OCI-LY3 (cell line): ENCODE data around the gene MCC.

ENCODE experiments used
- H2AFZ ChIP-seq: fragments of 200-600, 300-600 bp; shearing (Covaris generic); 2 replicates; pipeline ENCODE4 v1.6.0; 2014; ENCODE audit warnings: antibody characterized with exemption, low read depth, low read length
- H3K27ac ChIP-seq: fragments of 200-600, 300-600 bp; sonication (generic); 2 replicates; pipeline ENCODE4 v1.5.1; 2014; ENCODE audit warnings: mild to moderate bottlenecking, low read length, moderate library complexity, mixed read lengths
- H3K27me3 ChIP-seq: fragments of 200-600, 300-600 bp; sonication (generic); 2 replicates; pipeline ENCODE4 v1.6.1; 2014; ENCODE audit warnings: low read depth, low read length, mixed read lengths
- H3K36me3 ChIP-seq: fragments of 200-600, 300-600 bp; sonication (generic); replicated peaks from 2 replicates; pipeline ENCODE3; 2014; ENCODE audit warnings: low read depth, low read length, mixed read lengths
- H3K4me1 ChIP-seq: fragments of 300-600, 200-600 bp; sonication (generic); 2 replicates; pipeline ENCODE4 v1.6.1; 2014; ENCODE audit warnings: low read length, mixed read lengths
- H3K4me2 ChIP-seq: fragments of 200-600, 300-600 bp; sonication (generic); 2 replicates; pipeline ENCODE4 v1.6.1; 2014; ENCODE audit warnings: low read length, mixed read lengths
- H3K4me3 ChIP-seq: fragments of 300-600, 200-600 bp; sonication (generic); 2 replicates; pipeline ENCODE4 v1.5.1; 2014; ENCODE audit warnings: antibody characterized with exemption, mild to moderate bottlenecking, low read length, moderate library complexity
- H3K79me2 ChIP-seq: fragments of 300-600, 200-600 bp; shearing (Covaris generic); 2 replicates; pipeline ENCODE4 v1.6.1; 2014; ENCODE audit warnings: mild to moderate bottlenecking, low read length, mixed read lengths
- H3K9ac ChIP-seq: fragments of 300-600, 200-600 bp; shearing (Covaris generic); 2 replicates; pipeline ENCODE4 v1.6.0; 2014; ENCODE audit warnings: mild to moderate bottlenecking, low read length, moderate library complexity
- H3K9me3 ChIP-seq: fragments of 200-600, 300-600 bp; shearing (Covaris generic); 2 replicates; pipeline ENCODE4 v1.6.1; 2014; ENCODE audit warnings: low read length, mixed read lengths; ENCODE audit not compliant: insufficient read depth
- H4K20me1 ChIP-seq: fragments of 200-600, 300-600 bp; sonication (generic); 2 replicates; pipeline ENCODE4 v1.6.1; 2016; ENCODE audit warnings: low read length, mixed read lengths; ENCODE audit not compliant: insufficient read depth
- EZH2phosphoT487 ChIP-seq: fragments of 200-600 bp; shearing (Covaris generic); IDR thresholded peaks from 2 replicates; pipeline ENCODE4 v1.6.1; 2018; ENCODE audit warnings: antibody characterized with exemption, mixed run types, low read depth
- TF ChIP-seq, protein P1 (sequence below): fragments of 200-600, 300-600 bp; sonication (generic); IDR thresholded peaks from 2 replicates; pipeline ENCODE4 v1.5.1; 2014; ENCODE audit warnings: antibody characterized with exemption, low read length, low read depth

MCC gene

DNA sequence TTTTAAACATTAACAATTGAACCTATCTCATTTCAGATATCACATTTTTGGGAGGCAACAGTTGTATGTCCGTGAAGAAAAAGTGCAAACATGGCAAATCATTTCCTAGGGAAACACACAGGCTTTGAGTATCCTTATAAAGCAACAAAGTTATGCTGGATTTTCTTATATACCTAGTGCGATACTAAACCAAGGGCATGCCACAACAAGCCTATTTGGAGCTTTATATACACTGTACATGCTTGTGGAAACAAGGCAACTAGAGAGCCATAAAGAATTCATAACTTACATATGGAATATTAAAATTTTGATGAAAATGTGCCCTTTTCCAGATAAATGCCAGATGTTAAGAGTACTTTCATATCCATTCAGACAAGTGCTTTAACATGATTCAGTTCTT lies 320.3 kb downstream of the MCC start:
- H3K4me3 ChIP-seq, result no peak overlapping the region
- H3K79me2 ChIP-seq, result no peaks in the 10 kb centered on the region
- no peak for TF ChIP-seq EZH2phosphoT487
- TF ChIP-seq, protein P1, sequence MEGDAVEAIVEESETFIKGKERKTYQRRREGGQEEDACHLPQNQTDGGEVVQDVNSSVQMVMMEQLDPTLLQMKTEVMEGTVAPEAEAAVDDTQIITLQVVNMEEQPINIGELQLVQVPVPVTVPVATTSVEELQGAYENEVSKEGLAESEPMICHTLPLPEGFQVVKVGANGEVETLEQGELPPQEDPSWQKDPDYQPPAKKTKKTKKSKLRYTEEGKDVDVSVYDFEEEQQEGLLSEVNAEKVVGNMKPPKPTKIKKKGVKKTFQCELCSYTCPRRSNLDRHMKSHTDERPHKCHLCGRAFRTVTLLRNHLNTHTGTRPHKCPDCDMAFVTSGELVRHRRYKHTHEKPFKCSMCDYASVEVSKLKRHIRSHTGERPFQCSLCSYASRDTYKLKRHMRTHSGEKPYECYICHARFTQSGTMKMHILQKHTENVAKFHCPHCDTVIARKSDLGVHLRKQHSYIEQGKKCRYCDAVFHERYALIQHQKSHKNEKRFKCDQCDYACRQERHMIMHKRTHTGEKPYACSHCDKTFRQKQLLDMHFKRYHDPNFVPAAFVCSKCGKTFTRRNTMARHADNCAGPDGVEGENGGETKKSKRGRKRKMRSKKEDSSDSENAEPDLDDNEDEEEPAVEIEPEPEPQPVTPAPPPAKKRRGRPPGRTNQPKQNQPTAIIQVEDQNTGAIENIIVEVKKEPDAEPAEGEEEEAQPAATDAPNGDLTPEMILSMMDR, result no peak
- no peaks in the 10 kb centered on the region for H3K36me3 ChIP-seq
- H4K20me1 ChIP-seq, result no peaks in the 10 kb centered on the region
- H3K9ac ChIP-seq, result no peak overlapping the region
- H3K4me1 ChIP-seq, result peaks cover 4% of the 10 kb centered on the region; the same call in 1 of the 2 replicates
- no peaks in the 10 kb centered on the region for H3K9me3 ChIP-seq
- H3K4me2 ChIP-seq, result no peak overlapping the region
- H2AFZ ChIP-seq, result no peak overlapping the region
- peaks cover 4% of the 10 kb centered on the region; the same call in 1 of the 2 replicates for H3K27me3 ChIP-seq
- no peak overlapping the region for H3K27ac ChIP-seq

DNA sequence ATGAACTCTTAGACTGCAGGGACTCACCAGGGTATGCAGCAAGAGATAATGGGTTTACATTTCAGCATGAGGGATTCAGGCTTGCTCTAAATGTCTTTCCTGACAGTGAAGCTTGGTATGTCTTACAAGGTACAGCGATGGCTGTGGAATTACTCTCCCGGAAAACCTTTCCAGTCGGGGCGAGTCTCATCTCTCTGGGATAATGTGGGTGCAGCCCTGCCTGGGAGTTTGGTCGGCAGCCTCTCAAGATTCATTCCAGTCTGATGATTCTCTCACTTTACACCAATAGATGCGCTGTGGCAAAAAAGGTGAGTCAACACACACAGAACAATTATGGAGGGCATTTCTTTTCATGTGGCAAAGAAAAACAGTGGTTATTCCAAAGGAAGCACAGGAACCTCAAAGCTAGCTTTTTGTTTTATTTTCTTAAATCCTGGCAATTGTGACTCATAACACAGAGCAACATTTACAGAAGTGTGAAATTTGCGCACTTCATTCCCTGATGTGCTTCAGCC lies 321.3 kb downstream of the MCC start:
- no peaks in the 10 kb centered on the region for H3K36me3 ChIP-seq
- H3K27ac ChIP-seq, result no peak overlapping the region
- H3K4me3 ChIP-seq, result no peak overlapping the region
- no peak overlapping the region for H2AFZ ChIP-seq
- no peaks in the 10 kb centered on the region for H3K4me1 ChIP-seq
- no peak overlapping the region for H3K9ac ChIP-seq
- H3K27me3 ChIP-seq, result peaks cover 4% of the 10 kb centered on the region; the same call in 1 of the 2 replicates
- no peaks in the 10 kb centered on the region for H4K20me1 ChIP-seq
- H3K9me3 ChIP-seq, result no peaks in the 10 kb centered on the region
- H3K4me2 ChIP-seq, result no peak overlapping the region
- H3K79me2 ChIP-seq, result no peaks in the 10 kb centered on the region
- TF ChIP-seq EZH2phosphoT487, result no peak
- TF ChIP-seq, protein P1, result no peak

DNA sequence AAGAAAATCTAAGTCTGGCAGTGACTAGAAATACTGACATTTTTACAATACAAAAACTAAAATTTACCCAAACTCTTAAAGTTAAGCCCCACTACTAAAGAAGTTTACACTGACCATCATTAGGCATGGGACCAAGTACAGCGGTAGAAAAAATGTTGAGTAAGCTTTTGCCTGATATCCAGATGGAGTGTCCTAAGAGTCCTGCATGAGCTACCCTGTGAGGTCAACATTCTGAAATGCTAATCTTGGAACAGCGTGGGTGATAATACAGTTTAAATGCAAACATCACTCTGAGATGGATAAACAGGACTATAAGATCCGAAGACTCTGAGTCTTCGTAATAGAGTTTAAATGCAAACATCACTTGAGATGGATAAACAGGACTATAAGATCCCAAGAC lies 322.0 kb downstream of the MCC start:
- no peak overlapping the region for H3K4me3 ChIP-seq
- no peaks in the 10 kb centered on the region for H3K36me3 ChIP-seq
- no peak overlapping the region for H3K9ac ChIP-seq
- H3K27ac ChIP-seq, result no peak overlapping the region
- H3K79me2 ChIP-seq, result no peaks in the 10 kb centered on the region
- no peaks in the 10 kb centered on the region for H3K9me3 ChIP-seq
- no peak for TF ChIP-seq EZH2phosphoT487
- TF ChIP-seq, protein P1, result no peak
- no peaks in the 10 kb centered on the region for H4K20me1 ChIP-seq
- no peaks in the 10 kb centered on the region for H3K4me1 ChIP-seq
- no peak overlapping the region for H3K4me2 ChIP-seq
- H2AFZ ChIP-seq, result no peak overlapping the region
- peaks cover 4% of the 10 kb centered on the region; the same call in 1 of the 2 replicates for H3K27me3 ChIP-seq

DNA sequence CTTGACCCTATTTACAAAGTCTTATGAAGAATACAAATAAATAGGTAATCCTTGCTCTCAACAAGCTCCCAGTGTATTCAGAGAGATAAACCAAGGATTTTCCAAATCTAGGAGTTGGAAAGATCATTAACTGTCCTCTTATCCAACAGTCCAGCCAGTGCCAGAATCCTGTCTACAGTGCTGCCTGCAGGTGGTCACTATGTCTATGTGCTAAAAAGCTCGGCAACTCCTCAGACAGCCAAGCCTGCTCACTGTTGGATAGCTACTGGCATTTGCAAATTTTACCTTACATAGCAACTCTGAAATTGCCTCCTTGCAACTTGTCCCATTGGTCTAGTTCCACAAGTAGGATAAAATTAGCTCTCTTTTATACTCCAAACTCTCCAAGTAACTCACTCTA lies 324.2 kb downstream of the MCC start:
- Histone ChIP-seq H3K9me3 (no peaks in the 10 kb centered on the region), H3K9ac (no peak overlapping the region), H3K4me2 (no peak overlapping the region), H3K4me1 (no peaks in the 10 kb centered on the region), H3K79me2 (no peaks in the 10 kb centered on the region), H3K27me3 (peaks cover 4% of the 10 kb centered on the region; the same call in 1 of the 2 replicates), H3K36me3 (no peaks in the 10 kb centered on the region), H2AFZ (no peak overlapping the region), H4K20me1 (no peaks in the 10 kb centered on the region), H3K4me3 (no peak overlapping the region), H3K27ac (no peak overlapping the region)
- no peak for TF ChIP-seq EZH2phosphoT487
- TF ChIP-seq, protein P1, result no peak
